ENCODE results near the gene FBXO30. TPM values are rescaled to one million over a fixed set of nuclear protein-coding genes. Genes with fewer than 3 reads are reported as not detected.
A peak's percentile ranks its signal among the peaks of the same experiment; 100 is the strongest.

Gene FBXO30
- total RNA-seq = 10 to 100 TPM in 1 of 2 donors, 1 to 10 TPM in 1; 9.8 to 10.9 TPM

DNA sequence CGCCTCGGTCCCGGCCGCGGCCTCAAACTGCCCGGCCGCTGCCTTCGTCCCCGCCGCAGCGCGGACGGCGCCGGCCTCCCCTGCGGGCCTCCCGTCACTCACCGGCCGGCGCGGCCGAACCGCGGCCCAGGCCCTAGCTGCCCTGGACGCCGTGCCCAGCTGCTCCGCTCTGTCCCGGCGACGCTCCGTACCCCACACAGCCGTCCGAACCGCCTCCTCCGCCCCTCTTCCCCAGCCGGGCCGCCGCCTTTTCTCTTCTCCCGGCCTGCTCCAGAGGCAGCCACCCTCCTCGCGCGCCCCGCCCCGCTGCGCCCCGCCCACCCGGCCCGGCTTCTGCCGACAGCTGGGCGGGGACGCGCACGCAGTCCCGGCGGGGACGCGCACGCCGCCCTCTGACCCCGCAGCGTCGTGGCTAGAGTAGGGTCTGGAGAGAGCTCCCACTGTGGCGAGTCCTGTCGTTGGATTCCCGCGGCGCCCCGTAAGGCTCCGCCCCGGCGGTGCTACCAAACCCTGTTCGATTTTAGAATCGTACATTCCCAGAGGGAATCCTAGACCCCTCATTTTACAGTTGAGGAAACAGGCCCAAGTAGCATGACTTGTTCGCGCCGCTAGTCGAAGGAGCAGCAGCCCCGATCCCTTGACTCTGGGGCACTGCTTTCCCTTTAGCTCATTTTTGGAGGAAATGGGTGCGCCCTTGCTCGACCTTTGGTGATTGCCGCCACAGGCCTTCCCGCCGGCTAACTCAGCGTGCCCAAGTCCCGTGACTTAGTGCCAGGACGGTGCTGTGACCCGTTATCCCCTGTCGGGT, at the start of gene FBXO30:
TSS of gene FBXO30 (minus strand) at position 295 of the 808 bp plus-strand sequence. CDS start 8,390 bp downstream, outside the sequence.
- peak; percentile 85 for DNase-seq (ENCODE audit: low spot score)
- Histone ChIP-seq H3K4me3 (peak within 1 kb of the TSS; percentile 66 to 67), H3K27ac (peak within 1 kb of the TSS; percentile 93 to 94), H3K36me3 (no peaks in the 10 kb centered on the region), H3K4me1 (peaks cover 0 to 43% of the 10 kb centered on the region in 2 donors), H3K27me3 (no peaks in the 10 kb centered on the region), H3K9me3 (no peaks in the 10 kb centered on the region)
- TF ChIP-seq, protein P1, sequence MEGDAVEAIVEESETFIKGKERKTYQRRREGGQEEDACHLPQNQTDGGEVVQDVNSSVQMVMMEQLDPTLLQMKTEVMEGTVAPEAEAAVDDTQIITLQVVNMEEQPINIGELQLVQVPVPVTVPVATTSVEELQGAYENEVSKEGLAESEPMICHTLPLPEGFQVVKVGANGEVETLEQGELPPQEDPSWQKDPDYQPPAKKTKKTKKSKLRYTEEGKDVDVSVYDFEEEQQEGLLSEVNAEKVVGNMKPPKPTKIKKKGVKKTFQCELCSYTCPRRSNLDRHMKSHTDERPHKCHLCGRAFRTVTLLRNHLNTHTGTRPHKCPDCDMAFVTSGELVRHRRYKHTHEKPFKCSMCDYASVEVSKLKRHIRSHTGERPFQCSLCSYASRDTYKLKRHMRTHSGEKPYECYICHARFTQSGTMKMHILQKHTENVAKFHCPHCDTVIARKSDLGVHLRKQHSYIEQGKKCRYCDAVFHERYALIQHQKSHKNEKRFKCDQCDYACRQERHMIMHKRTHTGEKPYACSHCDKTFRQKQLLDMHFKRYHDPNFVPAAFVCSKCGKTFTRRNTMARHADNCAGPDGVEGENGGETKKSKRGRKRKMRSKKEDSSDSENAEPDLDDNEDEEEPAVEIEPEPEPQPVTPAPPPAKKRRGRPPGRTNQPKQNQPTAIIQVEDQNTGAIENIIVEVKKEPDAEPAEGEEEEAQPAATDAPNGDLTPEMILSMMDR (IDR thresholded peaks at IDR 0.05) = peak in 1 of 2 donors; percentile 35

GRCh38 chr6:145863988-145864616, 49.5 kb upstream of the FBXO30 start:
- Histone ChIP-seq H3K4me1 (peaks cover 0 to 7% of the 10 kb centered on the region in 2 donors), H3K36me3 (no peaks in the 10 kb centered on the region), H3K27me3 (no peaks in the 10 kb centered on the region), H3K27ac (no peak overlapping the region), H3K4me3 (no peak overlapping the region), H3K9me3 (peaks cover 0 to 5% of the 10 kb centered on the region in 2 donors)
- TF ChIP-seq, protein P1 (IDR thresholded peaks at IDR 0.05) = no peak
- DNase-seq (ENCODE audit: low spot score) = no peak

DNA sequence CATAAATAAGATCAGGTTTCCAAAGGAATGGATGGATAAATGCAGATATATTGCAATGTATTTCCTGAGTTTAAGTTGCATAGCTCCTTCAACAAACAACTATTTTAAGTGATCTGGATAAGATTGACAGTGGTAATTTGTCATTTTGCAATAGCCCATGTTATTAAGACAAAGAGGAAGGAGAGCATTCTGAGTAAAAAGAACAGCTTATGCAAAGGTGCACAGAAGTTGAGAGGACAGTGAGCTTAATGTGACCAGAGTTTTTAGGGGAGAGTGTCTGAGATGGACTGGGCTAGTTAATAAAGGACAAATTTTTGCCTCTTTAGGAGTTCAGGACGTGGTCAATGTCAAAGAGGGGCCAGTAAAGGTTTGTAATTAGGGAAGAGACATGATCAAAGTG, 48.8 kb upstream of the FBXO30 start:
- TF ChIP-seq, protein P1 (IDR thresholded peaks at IDR 0.05) = no peak
- H3K27me3 ChIP-seq = no peaks in the 10 kb centered on the region
- H3K27ac ChIP-seq = no peak overlapping the region
- H3K9me3 ChIP-seq = peaks cover 0 to 5% of the 10 kb centered on the region in 2 donors
- H3K4me3 ChIP-seq = no peak overlapping the region
- no peaks in the 10 kb centered on the region for H3K36me3 ChIP-seq
- DNase-seq (ENCODE audit: low spot score) = no peak
- H3K4me1 ChIP-seq = peaks cover 0 to 7% of the 10 kb centered on the region in 2 donors

GRCh38 chr6:145860562-145860961, 46.0 kb upstream of the FBXO30 start:
- Histone ChIP-seq H3K4me3 (no peak overlapping the region), H3K27me3 (no peaks in the 10 kb centered on the region), H3K36me3 (no peaks in the 10 kb centered on the region), H3K9me3 (peaks cover 0 to 5% of the 10 kb centered on the region in 2 donors), H3K27ac (no peak overlapping the region), H3K4me1 (peaks cover 0 to 2% of the 10 kb centered on the region in 2 donors)
- no peak for DNase-seq (ENCODE audit: low spot score)
- TF ChIP-seq, protein P1 (IDR thresholded peaks at IDR 0.05) = no peak

DNA sequence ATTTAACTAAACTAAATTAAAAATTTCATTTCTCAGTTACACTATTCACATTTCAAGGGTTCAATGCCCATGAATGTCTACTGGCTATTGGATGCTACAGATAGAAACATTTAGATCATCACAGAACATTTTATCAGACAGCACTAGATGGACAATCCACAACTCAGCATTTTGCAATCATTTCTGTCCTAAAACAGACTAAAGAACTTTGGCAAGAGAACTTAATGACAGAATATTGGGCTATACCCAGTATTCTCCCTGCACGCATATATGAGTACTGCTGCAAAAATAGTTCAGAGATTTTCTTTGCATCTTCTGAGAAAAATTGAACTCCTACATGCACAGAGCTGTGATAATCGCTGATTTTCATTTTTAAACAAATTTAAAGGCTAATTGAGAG, 36.1 kb upstream of the FBXO30 start:
- no peak for DNase-seq (ENCODE audit: low spot score)
- no peaks in the 10 kb centered on the region for H3K36me3 ChIP-seq
- no peaks in the 10 kb centered on the region for H3K27me3 ChIP-seq
- no peaks in the 10 kb centered on the region for H3K4me1 ChIP-seq
- no peak overlapping the region for H3K4me3 ChIP-seq
- TF ChIP-seq, protein P1 (IDR thresholded peaks at IDR 0.05) = no peak
- no peaks in the 10 kb centered on the region for H3K9me3 ChIP-seq
- H3K27ac ChIP-seq = no peak overlapping the region

Data from right atrium auricular region (tissue), 2 donors.